Measurements from ENCODE around the gene FIGNL1.
A peak's percentile ranks its signal among the peaks of the same experiment; 100 is the strongest.

Gene FIGNL1

GRCh38 chr7:50421043-50421442 is 29.1 kb downstream of the FIGNL1 start:
- DNase-seq (ENCODE audit: insufficient read length, low spot score) (no peak), FAIRE-seq (no peak)
- TF ChIP-seq POU2F2 (IDR thresholded peaks at IDR 0.05; ENCODE audit: low read depth, low read length) (no peak), PAX5 (IDR thresholded peaks at IDR 0.05; ENCODE audit: insufficient read depth, low read length, severe bottlenecking) (no peak)

DNA sequence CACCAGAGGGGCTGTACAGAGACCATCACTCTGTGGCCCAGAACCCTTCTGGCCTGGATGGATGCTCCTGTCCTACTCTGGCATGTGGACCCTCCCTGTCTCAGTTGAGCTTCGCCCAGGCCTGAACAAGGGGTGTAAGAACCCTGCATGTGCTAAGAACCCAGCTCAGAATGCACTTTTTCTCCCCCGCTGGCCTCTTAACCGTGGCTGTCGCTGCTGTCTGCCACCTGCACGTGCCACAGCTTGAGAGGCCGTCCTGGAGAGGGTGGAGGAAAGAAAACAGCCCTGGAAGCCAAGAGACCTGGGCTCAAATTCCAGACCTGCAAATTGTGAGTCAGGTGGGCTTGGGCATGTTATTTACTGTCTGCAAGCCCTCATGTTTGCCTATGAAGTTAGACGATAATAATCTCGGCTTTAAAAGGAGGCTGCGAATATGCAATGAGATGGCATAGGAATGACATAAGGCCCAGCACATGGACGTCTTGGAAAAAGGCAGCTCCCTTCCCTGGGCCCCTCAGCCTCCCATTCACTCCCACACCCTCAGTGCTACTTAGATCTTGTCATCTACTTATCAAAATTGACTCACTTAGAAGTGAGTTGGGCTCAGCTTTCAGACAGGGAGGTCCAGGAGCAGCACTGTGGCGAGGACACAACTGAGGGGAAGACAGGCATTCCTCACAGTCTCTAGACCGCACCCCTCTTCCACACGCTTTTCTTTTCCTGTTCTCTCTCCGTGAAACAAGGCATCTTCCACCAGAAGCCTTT is 31.4 kb downstream of the FIGNL1 start:
- FAIRE-seq (no peak), DNase-seq (ENCODE audit: insufficient read length, low spot score) (no peak)
- TF ChIP-seq POLR2AphosphoS5 (IDR thresholded peaks at IDR 0.05; ENCODE audit: low read depth, low read length), result no peak

DNA sequence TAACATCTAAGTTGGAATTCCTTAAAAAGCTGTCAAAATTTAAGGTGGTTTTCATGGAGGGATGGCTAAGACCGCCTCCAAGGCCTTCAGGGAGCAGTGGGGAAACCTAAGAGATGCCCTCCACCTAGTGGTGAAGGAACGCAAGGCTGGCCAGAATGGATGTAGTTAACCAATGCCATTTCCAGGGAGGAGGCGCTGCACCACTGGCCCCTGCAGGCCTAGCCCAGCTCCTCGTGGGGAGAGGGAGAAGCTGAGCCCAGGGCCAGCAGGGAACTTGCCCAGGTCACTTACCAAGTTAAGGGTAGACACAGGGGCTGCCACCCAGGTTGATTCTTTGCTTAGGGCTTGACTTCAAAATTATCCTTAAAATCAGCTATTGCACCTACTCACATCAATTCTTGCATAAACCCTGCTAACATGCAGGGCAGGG is 32.0 kb downstream of the FIGNL1 start:
- no peak for DNase-seq (ENCODE audit: insufficient read length, low spot score)
- peak; percentile 97 for FAIRE-seq
- TF ChIP-seq POLR2A (IDR thresholded peaks at IDR 0.05; ENCODE audit: low read depth, low read length) (no peak), POLR2AphosphoS5 (IDR thresholded peaks at IDR 0.05; ENCODE audit: low read depth, low read length) (no peak), TAF1 (IDR thresholded peaks at IDR 0.05; ENCODE audit: low read depth, low read length) (no peak), POU2F2 (IDR thresholded peaks at IDR 0.05; ENCODE audit: low read depth, low read length) (no peak), PAX5 (IDR thresholded peaks at IDR 0.05; ENCODE audit: insufficient read depth, low read length, severe bottlenecking) (no peak), SPI1 (IDR thresholded peaks at IDR 0.05; ENCODE audit: low read depth, low read length) (no peak)

DNA sequence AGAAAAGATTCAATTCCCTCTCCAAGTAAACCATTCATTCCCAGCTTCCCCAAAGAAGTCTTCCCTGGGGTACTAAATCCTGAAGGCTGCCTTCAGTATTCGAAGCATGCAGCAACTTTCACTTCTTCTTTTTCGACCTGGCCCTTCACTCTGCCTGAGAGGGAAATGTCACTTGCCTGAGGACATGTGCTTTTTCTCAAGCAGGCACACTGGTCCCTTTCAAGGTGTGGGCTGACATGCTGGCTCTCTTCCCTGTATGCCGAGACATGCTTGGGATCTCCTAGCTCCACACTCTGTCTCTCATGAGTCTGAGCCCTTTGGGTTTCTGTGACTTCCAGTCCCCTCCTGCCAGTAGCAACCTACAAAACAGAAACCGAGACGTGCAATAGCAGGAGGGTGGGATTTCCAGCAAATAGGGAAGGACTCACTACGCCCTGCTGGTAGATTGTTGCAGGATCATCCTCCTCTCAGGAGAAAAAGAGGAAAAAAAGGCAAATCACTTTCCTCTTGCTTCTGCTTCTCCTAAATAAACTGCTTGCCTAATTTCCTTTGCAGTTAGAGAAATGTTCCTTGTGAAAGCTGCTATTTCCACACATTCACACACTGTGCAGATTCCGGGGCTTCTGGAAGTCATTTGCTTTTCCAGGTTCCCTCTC is 33.5 kb downstream of the FIGNL1 start:
- TF ChIP-seq PAX5 (IDR thresholded peaks at IDR 0.05; ENCODE audit: insufficient read depth, low read length, severe bottlenecking) (no peak), SPI1 (IDR thresholded peaks at IDR 0.05; ENCODE audit: low read depth, low read length) (peak; percentile 99)
- FAIRE-seq (peak; percentile 97), DNase-seq (ENCODE audit: insufficient read length, low spot score) (no peak)

- no peak for TF ChIP-seq TAF1 (IDR thresholded peaks at IDR 0.05; ENCODE audit: low read depth, low read length)
- DNase-seq (ENCODE audit: insufficient read length, low spot score) (no peak), FAIRE-seq (no peak)
Measured at GRCh38 chr7:50415844-50416364, 34.2 kb downstream of the FIGNL1 start.

GRCh38 chr7:50413561-50413960 is 36.6 kb downstream of the FIGNL1 start:
- no peak for DNase-seq (ENCODE audit: insufficient read length, low spot score)
- TF ChIP-seq PAX5 (IDR thresholded peaks at IDR 0.05; ENCODE audit: insufficient read depth, low read length, severe bottlenecking) (no peak), TAF1 (IDR thresholded peaks at IDR 0.05; ENCODE audit: low read depth, low read length) (no peak), SPI1 (IDR thresholded peaks at IDR 0.05; ENCODE audit: low read depth, low read length) (no peak), POU2F2 (IDR thresholded peaks at IDR 0.05; ENCODE audit: low read depth, low read length) (no peak)
- FAIRE-seq, result peak; percentile 58

DNA sequence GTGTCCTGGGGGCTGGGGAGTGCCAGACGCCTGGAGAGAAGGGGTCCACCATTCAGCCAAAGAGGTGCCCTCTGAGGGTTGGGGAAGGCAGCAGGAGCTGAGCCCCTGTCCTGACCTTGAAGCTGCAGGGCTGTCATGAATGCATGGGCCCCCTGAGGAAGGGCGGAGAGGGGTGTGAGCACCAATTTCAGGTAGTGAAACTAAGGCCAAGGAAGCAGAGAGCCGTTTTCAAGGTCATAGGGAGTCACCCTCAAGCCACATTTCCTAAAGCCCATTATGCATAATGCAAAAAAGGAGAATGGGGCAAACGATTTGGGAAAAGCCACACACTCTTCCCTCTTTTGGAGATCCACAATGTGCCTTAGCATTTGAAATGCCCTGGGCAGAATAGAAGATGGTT is 37.2 kb downstream of the FIGNL1 start:
- TF ChIP-seq SPI1 (IDR thresholded peaks at IDR 0.05; ENCODE audit: low read depth, low read length) (peak; percentile 87), POLR2AphosphoS5 (IDR thresholded peaks at IDR 0.05; ENCODE audit: low read depth, low read length) (no peak)
- DNase-seq (ENCODE audit: insufficient read length, low spot score) (no peak), FAIRE-seq (peak; percentile 87)

GRCh38 chr7:50411332-50411731 is 38.8 kb downstream of the FIGNL1 start:
- no peak for DNase-seq (ENCODE audit: insufficient read length, low spot score)
- no peak for FAIRE-seq
- 0 out of 2 replicates have a peak, but pooled peaks have one; percentile 22 for TF ChIP-seq TAF1 (IDR thresholded peaks at IDR 0.05; ENCODE audit: low read depth, low read length)
- TF ChIP-seq PAX5 (IDR thresholded peaks at IDR 0.05; ENCODE audit: insufficient read depth, low read length, severe bottlenecking), result no peak
- TF ChIP-seq SPI1 (IDR thresholded peaks at IDR 0.05; ENCODE audit: low read depth, low read length), result no peak
- no peak for TF ChIP-seq POU2F2 (IDR thresholded peaks at IDR 0.05; ENCODE audit: low read depth, low read length)
- no peak for TF ChIP-seq POLR2A (IDR thresholded peaks at IDR 0.05; ENCODE audit: low read depth, low read length)
- no peak for TF ChIP-seq POLR2AphosphoS5 (IDR thresholded peaks at IDR 0.05; ENCODE audit: low read depth, low read length)

GRCh38 chr7:50409856-50410745 is 40.0 kb downstream of the FIGNL1 start:
- TF ChIP-seq SPI1 (IDR thresholded peaks at IDR 0.05; ENCODE audit: low read depth, low read length), result peak; percentile 90
- peak; percentile 97 for TF ChIP-seq POU2F2 (IDR thresholded peaks at IDR 0.05; ENCODE audit: low read depth, low read length)
- no peak; the same call in 1 of the 2 replicates for TF ChIP-seq TAF1 (IDR thresholded peaks at IDR 0.05; ENCODE audit: low read depth, low read length)
- FAIRE-seq (peak; percentile 97), DNase-seq (ENCODE audit: insufficient read length, low spot score) (no peak)

DNA sequence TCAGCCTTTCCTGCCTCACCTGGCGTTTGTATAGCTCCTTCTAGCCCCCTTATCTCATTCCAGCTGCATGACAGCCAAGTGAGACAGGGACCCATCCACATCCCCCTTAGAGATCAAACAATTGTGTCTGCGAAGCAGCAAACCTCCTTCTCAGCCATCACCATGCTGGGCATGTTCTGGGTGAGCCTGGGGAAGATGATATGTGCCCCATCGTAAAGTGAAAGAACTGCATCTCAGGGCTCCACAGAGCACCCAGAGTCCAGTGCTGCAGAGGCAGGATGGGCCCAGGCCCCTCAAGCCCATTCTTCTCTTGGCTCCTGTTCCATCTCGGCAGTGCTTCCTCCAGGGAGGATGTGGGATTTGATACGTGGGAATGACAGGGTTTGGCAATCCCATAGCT is 43.2 kb downstream of the FIGNL1 start:
- FAIRE-seq (no peak), DNase-seq (ENCODE audit: insufficient read length, low spot score) (no peak)
- TF ChIP-seq POLR2A (IDR thresholded peaks at IDR 0.05; ENCODE audit: low read depth, low read length) (no peak), POU2F2 (IDR thresholded peaks at IDR 0.05; ENCODE audit: low read depth, low read length) (no peak), POLR2AphosphoS5 (IDR thresholded peaks at IDR 0.05; ENCODE audit: low read depth, low read length) (no peak), TAF1 (IDR thresholded peaks at IDR 0.05; ENCODE audit: low read depth, low read length) (no peak), SPI1 (IDR thresholded peaks at IDR 0.05; ENCODE audit: low read depth, low read length) (no peak), PAX5 (IDR thresholded peaks at IDR 0.05; ENCODE audit: insufficient read depth, low read length, severe bottlenecking) (no peak)
